ENCODE measurements around the gene PPT2.

Gene PPT2

GRCh38 chr6:32153564-32154513 is at the start of gene PPT2:
PPT2 (plus strand) TSS chr6:32154141; CDS start chr6:32154595, 454 bp downstream.
- peak; percentile 78 for DNase-seq (ENCODE audit: low read depth)

GRCh38 chr6:32105433-32105832 is 48.5 kb upstream of the PPT2 start:
- no peak for DNase-seq (ENCODE audit: low read depth)

GRCh38 chr6:32107406-32107805 is 46.5 kb upstream of the PPT2 start:
- DNase-seq (ENCODE audit: low read depth) = no peak

- DNase-seq (ENCODE audit: low read depth) = no peak
Measured at GRCh38 chr6:32108094-32108627, 45.8 kb upstream of the PPT2 start.

GRCh38 chr6:32108727-32109113 is 45.2 kb upstream of the PPT2 start:
- DNase-seq (ENCODE audit: low read depth) = no peak

GRCh38 chr6:32109114-32109764 is 44.7 kb upstream of the PPT2 start, which contains the start of gene TNXB:
TNXB (minus strand) TSS chr6:32109338; CDS start chr6:32098198, 11,140 bp downstream.
- DNase-seq (ENCODE audit: low read depth) = no peak

- no peak for DNase-seq (ENCODE audit: low read depth)
Measured at GRCh38 chr6:32109765-32110160, 44.2 kb upstream of the PPT2 start.

GRCh38 chr6:32110632-32111031 is 43.3 kb upstream of the PPT2 start:
- DNase-seq (ENCODE audit: low read depth) = no peak

- no peak for DNase-seq (ENCODE audit: low read depth)
Measured at GRCh38 chr6:32111424-32112066, 42.4 kb upstream of the PPT2 start.

GRCh38 chr6:32112431-32112980 is 41.4 kb upstream of the PPT2 start:
- no peak for DNase-seq (ENCODE audit: low read depth)

- peak; percentile 99 for DNase-seq (ENCODE audit: low read depth)
Measured at GRCh38 chr6:32113386-32114352, 40.3 kb upstream of the PPT2 start.

- peak; percentile 83 for DNase-seq (ENCODE audit: low read depth)
Measured at GRCh38 chr6:32114796-32115195, 39.1 kb upstream of the PPT2 start.

GRCh38 chr6:32115623-32116022 is 38.3 kb upstream of the PPT2 start:
- DNase-seq (ENCODE audit: low read depth) = no peak

GRCh38 chr6:32116674-32117073 is 37.3 kb upstream of the PPT2 start:
- DNase-seq (ENCODE audit: low read depth) = no peak

- DNase-seq (ENCODE audit: low read depth) = no peak
Measured at GRCh38 chr6:32117461-32117860, 36.5 kb upstream of the PPT2 start.

GRCh38 chr6:32118782-32119628 is 34.9 kb upstream of the PPT2 start:
- peak; percentile 59 for DNase-seq (ENCODE audit: low read depth)

- DNase-seq (ENCODE audit: low read depth) = no peak
Measured at GRCh38 chr6:32120573-32121059, 33.3 kb upstream of the PPT2 start.

- DNase-seq (ENCODE audit: low read depth) = no peak
Measured at GRCh38 chr6:32123681-32124080, 30.3 kb upstream of the PPT2 start.

GRCh38 chr6:32126880-32127279 is 27.1 kb upstream of the PPT2 start:
- no peak for DNase-seq (ENCODE audit: low read depth)

GRCh38 chr6:32127409-32127716 is 26.6 kb upstream of the PPT2 start:
- no peak for DNase-seq (ENCODE audit: low read depth)

All from GM04504 (cell line).